DOHH2 (cell line): Measurements from ENCODE around the gene EPHA4.

Source experiments
- H3F3A ChIP-seq: fragments of 200-600 bp; sonication (generic), shearing (Covaris generic); 2 replicates; pipeline ENCODE4 v1.6.0; 2016; ENCODE audit warnings: antibody characterized with exemption, mild to moderate bottlenecking; ENCODE audit not compliant: control insufficient read depth, insufficient read depth
- H3K27ac ChIP-seq: fragments of 200-600 bp; sonication (generic); 2 replicates; pipeline ENCODE4 v1.5.1; 2014; ENCODE audit warnings: low read depth, mild to moderate bottlenecking, low read length, moderate library complexity
- H3K27me3 ChIP-seq: fragments of 200-600 bp; sonication (generic); 2 replicates; pipeline ENCODE4 v1.6.1; 2014; ENCODE audit warnings: mild to moderate bottlenecking, low read length, mixed read lengths; ENCODE audit not compliant: control insufficient read depth
- H3K36me3 ChIP-seq: fragments of 200-600 bp; sonication (generic); 2 replicates; pipeline ENCODE4 v1.6.1; 2014; ENCODE audit warnings: mild to moderate bottlenecking, low read length, moderate library complexity, mixed read lengths; ENCODE audit not compliant: control insufficient read depth
- H3K4me1 ChIP-seq: fragments of 200-600 bp; sonication (generic); 2 replicates; pipeline ENCODE4 v1.6.1; 2014; ENCODE audit warnings: mild to moderate bottlenecking, low read length, mixed read lengths; ENCODE audit not compliant: control insufficient read depth
- H3K4me2 ChIP-seq: fragments of 200-600 bp; sonication (generic); 2 replicates; pipeline ENCODE4 v1.6.0; 2014; ENCODE audit warnings: mild to moderate bottlenecking, low read length, moderate library complexity
- H3K4me3 ChIP-seq: fragments of 200-600 bp; sonication (generic); 2 replicates; pipeline ENCODE4 v1.5.1; 2014; ENCODE audit warnings: mild to moderate bottlenecking, low read length, mixed read lengths
- H3K79me2 ChIP-seq: fragments of 200-600 bp; sonication (generic); 2 replicates; pipeline ENCODE4 v1.6.1; 2014; ENCODE audit warnings: mild to moderate bottlenecking, low read length, mixed read lengths; ENCODE audit not compliant: control insufficient read depth
- H3K9me2 ChIP-seq: fragments of 200-600 bp; sonication (generic); replicated peaks from 2 replicates; pipeline ENCODE4 v1.6.1; 2014; ENCODE audit warnings: mild to moderate bottlenecking, low read length, mixed read lengths; ENCODE audit not compliant: control insufficient read depth
- H3K9me3 ChIP-seq: fragments of 200-600 bp; sonication (generic); 2 replicates; pipeline ENCODE4 v1.6.1; 2014; ENCODE audit warnings: antibody characterized with exemption, low read length, mixed read lengths; ENCODE audit not compliant: control insufficient read depth, insufficient read depth
- H4K20me1 ChIP-seq: fragments of 200-600 bp; sonication (generic); 2 replicates; pipeline ENCODE4 v1.6.0; 2014; ENCODE audit warnings: low read depth, mild to moderate bottlenecking, antibody characterized with exemption, low read length, moderate library complexity; ENCODE audit not compliant: control insufficient read depth, insufficient read depth
- EZH2phosphoT487 ChIP-seq: fragments of 200-600 bp; sonication (generic); IDR thresholded peaks from 2 replicates; pipeline ENCODE4 v1.6.1; 2017; ENCODE audit warnings: borderline replicate concordance, mild to moderate bottlenecking, antibody characterized with exemption, low read length, moderate library complexity, mixed read lengths
- TF ChIP-seq, protein P1 (sequence below): fragments of 200-600 bp; sonication (generic); IDR thresholded peaks from one replicate; pipeline ENCODE4 v1.5.1; 2014; ENCODE audit warnings: antibody characterized with exemption, mild to moderate bottlenecking, low read depth, low read length; ENCODE audit not compliant: poor library complexity, severe bottlenecking

EPHA4 gene

GRCh38 chr2:221612800-221613199 lies 40.7 kb upstream of the EPHA4 start:
- H3K27me3 ChIP-seq = no peaks in the 10 kb centered on the region
- H3F3A ChIP-seq = no peaks in the 10 kb centered on the region
- no peak overlapping the region for H3K4me3 ChIP-seq
- no peaks in the 10 kb centered on the region for H3K36me3 ChIP-seq
- H3K79me2 ChIP-seq = no peaks in the 10 kb centered on the region
- no peaks in the 10 kb centered on the region for H3K4me1 ChIP-seq
- no peak for TF ChIP-seq EZH2phosphoT487
- TF ChIP-seq, protein P1, sequence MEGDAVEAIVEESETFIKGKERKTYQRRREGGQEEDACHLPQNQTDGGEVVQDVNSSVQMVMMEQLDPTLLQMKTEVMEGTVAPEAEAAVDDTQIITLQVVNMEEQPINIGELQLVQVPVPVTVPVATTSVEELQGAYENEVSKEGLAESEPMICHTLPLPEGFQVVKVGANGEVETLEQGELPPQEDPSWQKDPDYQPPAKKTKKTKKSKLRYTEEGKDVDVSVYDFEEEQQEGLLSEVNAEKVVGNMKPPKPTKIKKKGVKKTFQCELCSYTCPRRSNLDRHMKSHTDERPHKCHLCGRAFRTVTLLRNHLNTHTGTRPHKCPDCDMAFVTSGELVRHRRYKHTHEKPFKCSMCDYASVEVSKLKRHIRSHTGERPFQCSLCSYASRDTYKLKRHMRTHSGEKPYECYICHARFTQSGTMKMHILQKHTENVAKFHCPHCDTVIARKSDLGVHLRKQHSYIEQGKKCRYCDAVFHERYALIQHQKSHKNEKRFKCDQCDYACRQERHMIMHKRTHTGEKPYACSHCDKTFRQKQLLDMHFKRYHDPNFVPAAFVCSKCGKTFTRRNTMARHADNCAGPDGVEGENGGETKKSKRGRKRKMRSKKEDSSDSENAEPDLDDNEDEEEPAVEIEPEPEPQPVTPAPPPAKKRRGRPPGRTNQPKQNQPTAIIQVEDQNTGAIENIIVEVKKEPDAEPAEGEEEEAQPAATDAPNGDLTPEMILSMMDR = no peak
- no peak overlapping the region for H3K27ac ChIP-seq
- H3K4me2 ChIP-seq = no peak overlapping the region
- no peaks in the 10 kb centered on the region for H3K9me2 ChIP-seq
- H3K9me3 ChIP-seq = no peaks in the 10 kb centered on the region
- no peaks in the 10 kb centered on the region for H4K20me1 ChIP-seq

DNA sequence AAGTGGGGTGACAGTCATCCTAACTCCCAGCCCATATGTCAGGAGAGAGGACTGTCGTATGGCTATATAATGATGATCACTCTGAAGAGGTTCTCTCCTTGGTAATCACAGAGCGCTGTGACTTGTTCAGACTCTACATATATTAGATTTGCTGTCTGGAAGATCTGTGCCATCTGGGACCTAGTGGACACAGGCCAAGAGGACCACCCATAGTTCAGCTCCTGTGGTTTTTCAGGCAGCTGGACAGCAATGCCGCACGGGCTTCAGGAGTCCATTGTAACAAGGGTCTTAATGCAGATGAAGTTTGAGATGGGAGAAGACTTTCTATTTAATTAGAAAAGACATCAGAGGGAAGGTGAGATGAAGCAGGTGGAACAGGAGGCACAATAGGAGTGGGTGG lies 40.1 kb upstream of the EPHA4 start:
- Histone ChIP-seq H3K9me2 (no peaks in the 10 kb centered on the region), H3K4me3 (no peak overlapping the region), H3K79me2 (no peaks in the 10 kb centered on the region), H3F3A (no peaks in the 10 kb centered on the region), H3K4me1 (no peaks in the 10 kb centered on the region), H3K36me3 (no peaks in the 10 kb centered on the region), H4K20me1 (no peaks in the 10 kb centered on the region), H3K9me3 (no peaks in the 10 kb centered on the region), H3K27me3 (no peaks in the 10 kb centered on the region), H3K4me2 (no peak overlapping the region), H3K27ac (no peak overlapping the region)
- no peak for TF ChIP-seq EZH2phosphoT487
- TF ChIP-seq, protein P1 = no peak

DNA sequence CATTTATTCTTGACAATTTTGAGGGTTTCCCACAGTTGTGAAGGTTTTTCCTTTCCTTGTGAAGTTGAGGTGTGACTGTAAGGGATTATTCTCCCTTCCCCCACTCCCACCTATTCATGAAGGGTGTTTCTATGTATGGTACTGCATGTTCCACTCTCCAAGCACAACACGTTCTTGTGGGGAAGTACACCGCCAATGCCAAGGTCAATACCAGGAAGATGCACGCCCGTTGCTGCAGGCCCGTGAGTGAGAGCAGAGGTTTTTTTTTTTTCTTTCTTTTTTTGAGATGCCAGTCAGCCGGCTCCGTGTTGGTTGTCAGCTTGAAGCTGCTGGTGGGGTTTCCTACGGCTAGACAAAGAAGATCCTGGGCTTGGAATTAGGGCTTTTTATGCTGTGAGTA lies 38.6 kb upstream of the EPHA4 start:
- Histone ChIP-seq H3K4me1 (no peaks in the 10 kb centered on the region), H3K79me2 (no peaks in the 10 kb centered on the region), H3K27me3 (no peaks in the 10 kb centered on the region), H3K27ac (no peak overlapping the region), H3K36me3 (no peaks in the 10 kb centered on the region), H3F3A (no peaks in the 10 kb centered on the region), H4K20me1 (no peaks in the 10 kb centered on the region), H3K4me2 (no peak overlapping the region), H3K9me3 (no peaks in the 10 kb centered on the region), H3K9me2 (no peaks in the 10 kb centered on the region), H3K4me3 (no peak overlapping the region)
- TF ChIP-seq, protein P1 = no peak
- no peak for TF ChIP-seq EZH2phosphoT487

DNA sequence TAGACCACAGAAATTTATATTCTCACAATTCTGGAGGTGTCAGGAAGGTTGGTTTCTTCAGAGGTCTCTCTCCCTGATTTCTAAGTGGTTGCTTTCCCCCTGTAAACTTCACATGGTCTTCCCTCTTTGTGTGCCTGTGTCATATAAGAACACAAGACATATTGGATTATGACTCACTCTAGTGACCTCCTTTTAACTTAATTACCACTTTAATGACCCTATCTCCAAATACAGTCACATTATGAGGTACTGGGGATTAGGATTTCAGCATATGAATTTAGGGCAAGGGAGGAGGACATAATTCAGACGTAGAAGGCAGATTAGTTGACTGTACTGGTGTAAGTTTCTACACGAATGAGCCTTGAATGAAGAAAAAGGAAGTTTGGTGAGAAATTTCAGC lies 38.2 kb upstream of the EPHA4 start:
- Histone ChIP-seq H3K4me3 (no peak overlapping the region), H3K79me2 (no peaks in the 10 kb centered on the region), H3K9me3 (no peaks in the 10 kb centered on the region), H3K4me1 (no peaks in the 10 kb centered on the region), H3K27me3 (no peaks in the 10 kb centered on the region), H4K20me1 (no peaks in the 10 kb centered on the region), H3K36me3 (no peaks in the 10 kb centered on the region), H3K4me2 (no peak overlapping the region), H3F3A (no peaks in the 10 kb centered on the region), H3K27ac (no peak overlapping the region), H3K9me2 (no peaks in the 10 kb centered on the region)
- TF ChIP-seq EZH2phosphoT487 = no peak
- TF ChIP-seq, protein P1 = no peak
